GM04504 (cell line): ENCODE results near the gene MICALL1.

Experiments
- DNase-seq: peaks from one replicate; pipeline ENCODE4 v3.0.0-alpha.2; 2012; ENCODE audit warnings: low read depth

MICALL1 gene

DNA sequence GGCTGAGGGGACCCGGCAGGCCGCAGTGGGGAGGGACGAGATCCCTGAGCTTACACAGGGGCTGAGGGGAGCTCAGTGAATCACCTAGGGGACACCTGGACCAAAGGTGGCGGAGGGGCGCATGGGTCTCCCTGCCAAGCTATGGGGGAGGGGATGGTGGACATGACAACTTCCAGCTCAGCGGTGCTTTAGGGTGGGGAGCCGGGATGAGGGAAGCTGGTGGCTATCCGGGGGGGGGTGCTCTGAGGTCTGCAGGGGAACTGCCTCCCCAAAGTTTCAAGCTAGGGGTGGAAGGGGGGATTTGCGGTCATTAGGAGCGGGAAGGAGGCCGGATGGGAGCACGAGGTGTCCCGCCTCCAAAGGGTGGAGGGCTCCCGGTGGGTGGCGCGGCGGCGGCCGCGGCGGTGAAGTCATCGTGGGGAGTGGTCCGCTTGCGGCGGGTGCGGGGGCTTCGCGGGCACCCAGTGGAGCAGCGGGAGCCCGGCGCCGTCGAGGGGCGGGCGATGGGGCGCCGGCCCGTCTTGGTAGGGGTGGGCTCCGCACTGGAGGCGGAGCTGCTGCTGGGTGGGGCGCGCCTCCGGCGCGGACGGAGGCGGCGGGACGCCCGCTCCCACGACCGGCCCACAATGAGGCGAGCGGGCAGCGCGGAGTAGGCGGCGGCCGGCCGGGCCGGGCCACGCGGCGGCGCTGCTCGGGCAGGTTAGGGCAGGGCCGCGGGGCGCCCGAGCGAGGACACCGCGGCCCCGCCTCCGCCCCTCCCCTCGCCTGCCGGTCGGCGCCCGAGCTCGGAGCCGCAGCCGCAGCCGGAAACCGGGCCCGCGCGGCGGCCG lies at the start of gene MICALL1:
Gene MICALL1, plus strand, starts transcription at position 764 of the 830 bp plus-strand sequence. CDS start 126 bp downstream, outside the sequence.
- peak; percentile 66 for DNase-seq

GRCh38 chr22:37860796-37861421 lies 45.2 kb upstream of the MICALL1 start:
- DNase-seq, result no peak

DNA sequence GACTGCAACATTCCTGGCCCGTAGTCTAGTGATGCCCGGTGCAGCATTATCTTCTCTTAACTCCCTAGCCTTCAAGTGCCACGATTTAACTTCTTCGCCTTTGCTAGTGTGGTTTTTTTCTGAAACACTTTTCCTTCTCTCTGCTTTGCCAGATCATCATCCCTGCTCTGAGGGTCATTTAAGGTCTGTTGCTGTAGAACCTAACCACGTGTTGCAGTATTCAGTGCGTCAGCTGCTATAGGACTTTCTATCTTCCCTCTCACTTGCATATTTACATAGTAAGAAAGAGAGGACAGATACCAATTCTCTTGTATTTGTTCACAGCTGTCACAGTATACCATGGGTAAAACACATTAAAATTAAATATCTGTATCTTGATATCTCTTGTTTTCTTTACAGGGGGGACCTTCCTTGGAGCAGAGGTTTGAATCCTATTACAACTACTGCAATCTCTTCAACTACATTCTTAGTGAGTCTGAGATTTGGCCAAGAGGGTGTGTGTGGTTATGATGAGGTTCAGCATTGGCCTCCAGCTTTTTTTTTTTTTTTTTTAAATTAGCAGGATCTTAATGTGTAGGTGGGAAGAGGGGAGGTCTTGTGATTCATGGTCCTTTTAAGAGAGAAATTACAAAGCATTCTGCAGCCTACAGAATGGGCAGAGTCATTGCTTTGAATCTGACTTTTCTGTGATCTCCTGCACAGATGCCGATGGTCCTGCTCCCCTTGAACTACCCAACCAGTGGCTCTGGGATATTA lies 43.3 kb upstream of the MICALL1 start:
- DNase-seq, result no peak

GRCh38 chr22:37865510-37865909 lies 40.6 kb upstream of the MICALL1 start:
- no peak for DNase-seq

GRCh38 chr22:37870273-37870672 lies 35.8 kb upstream of the MICALL1 start:
- no peak for DNase-seq

- DNase-seq, result no peak
Observed at GRCh38 chr22:37880668-37881440, 25.2 kb upstream of the MICALL1 start.

GRCh38 chr22:37884420-37884819 lies 21.7 kb upstream of the MICALL1 start:
- no peak for DNase-seq

GRCh38 chr22:37887584-37888378 lies 18.3 kb upstream of the MICALL1 start:
- DNase-seq, result peak; percentile 71

- DNase-seq, result no peak
Observed at GRCh38 chr22:37891926-37892325, 14.2 kb upstream of the MICALL1 start.

DNA sequence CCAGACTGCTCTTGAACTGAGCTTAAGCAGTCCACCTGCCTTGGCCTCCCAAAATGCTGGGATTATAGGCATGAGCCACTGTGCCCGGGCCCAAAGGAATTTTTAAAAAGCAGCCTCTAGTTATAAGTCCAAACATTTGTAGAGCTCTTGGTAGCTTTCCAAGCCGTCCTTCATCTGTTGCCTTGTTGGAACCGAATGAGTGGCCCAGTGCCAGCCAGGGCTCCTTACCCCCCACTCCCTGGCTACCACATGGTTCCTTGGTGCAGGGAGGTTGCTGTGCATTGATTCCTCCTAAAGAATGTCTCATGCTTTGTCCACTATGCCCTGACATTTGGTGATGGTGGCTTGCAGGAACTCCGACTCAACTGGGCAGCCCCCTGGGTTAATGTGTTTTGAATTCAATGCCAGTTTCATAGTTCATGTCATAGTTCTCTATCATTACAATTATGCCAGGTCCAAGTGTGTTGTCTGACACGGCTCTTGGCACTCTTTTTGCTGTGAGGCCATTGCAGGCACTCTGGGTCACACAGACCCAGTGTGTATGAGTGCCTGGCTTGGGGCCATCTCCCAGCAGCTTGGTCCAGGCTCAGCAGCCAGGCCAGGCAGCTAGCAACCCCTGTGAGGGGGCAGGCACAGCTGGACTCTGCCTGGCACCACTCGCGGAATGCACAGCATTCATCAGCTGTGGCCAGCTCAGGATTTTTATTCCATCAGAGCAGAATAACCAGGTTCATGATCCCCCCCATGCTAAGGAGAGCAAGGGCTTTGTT lies 13.3 kb upstream of the MICALL1 start:
- DNase-seq, result no peak

DNA sequence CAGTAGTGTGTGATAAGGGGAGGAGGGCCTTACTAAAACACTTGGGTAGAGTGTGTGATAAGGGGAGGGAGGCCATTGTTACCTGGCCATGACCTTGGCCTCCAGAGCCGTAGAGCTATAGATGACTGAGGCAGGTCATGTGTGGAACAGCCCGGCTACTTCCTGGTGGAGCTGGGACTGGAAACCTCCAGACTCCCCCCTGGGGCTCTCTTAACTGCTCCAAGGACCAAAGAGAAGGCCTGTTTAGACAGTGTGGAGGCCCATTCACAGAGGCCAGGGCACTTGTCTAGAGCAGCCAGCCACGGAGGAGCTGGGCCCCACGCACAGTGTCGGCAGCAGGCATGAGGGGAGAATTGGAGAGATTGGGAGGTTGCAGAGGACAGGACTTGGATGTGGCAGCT lies 12.5 kb upstream of the MICALL1 start:
- no peak for DNase-seq

- DNase-seq, result no peak
Observed at GRCh38 chr22:37894939-37895670, 11.0 kb upstream of the MICALL1 start.

DNA sequence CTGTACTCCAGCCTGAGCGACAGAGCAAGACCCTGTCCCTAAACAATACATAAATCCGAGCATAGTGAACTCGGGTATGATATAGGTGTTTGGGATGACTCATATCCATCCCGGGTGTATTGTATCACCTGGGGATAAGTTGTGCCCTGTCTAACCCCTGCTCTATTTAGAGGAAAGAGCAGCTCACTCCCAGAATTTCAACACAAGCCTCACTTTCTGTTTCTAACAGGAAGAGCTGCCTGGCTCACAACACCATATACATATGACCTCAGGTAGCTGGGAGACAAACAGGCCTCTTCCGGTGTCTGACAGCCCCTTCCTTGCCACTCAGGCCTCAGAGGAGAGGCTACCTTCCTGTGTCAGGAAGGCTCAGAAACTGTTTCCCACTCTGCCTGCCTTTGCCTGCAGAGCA lies 9.9 kb upstream of the MICALL1 start:
- no peak for DNase-seq

GRCh38 chr22:37896939-37897338 lies 9.2 kb upstream of the MICALL1 start:
- DNase-seq, result no peak

DNA sequence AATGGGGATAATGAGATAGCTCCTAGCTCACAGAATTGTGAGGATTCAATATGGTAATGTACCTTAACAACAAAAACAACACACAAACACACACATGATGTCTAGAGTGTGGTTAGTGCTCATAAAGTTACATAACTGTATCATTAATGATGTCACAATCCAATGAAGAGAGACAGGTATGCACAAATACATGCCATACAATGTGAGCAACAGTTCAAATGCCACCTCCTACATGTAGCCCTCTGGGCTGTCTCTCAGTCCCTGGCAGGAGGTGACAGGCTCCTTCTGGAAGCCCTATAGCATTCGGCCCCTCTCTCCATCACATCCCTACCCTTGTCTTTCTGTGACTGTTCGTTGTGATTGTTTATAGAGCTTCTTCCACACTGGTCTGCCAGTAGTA lies 8.3 kb upstream of the MICALL1 start:
- no peak for DNase-seq

- DNase-seq, result no peak
Observed at GRCh38 chr22:37898441-37899181, 7.5 kb upstream of the MICALL1 start.

GRCh38 chr22:37904572-37905533 lies 1.2 kb upstream of the MICALL1 start:
- peak; percentile 96 for DNase-seq
